Measurements from ENCODE around the gene CHPF.

- TF ChIP-seq CTCF (conservative IDR thresholded peaks at IDR 0.05; ENCODE audit: low read length), result no peak
- no peak for TF ChIP-seq EZH2phosphoT487 (IDR thresholded peaks at IDR 0.05; ENCODE audit: borderline replicate concordance, low read depth, low read length)
These were observed 41.8 kb downstream of the CHPF start for GRCh38 chr2:219501849-219502248.

Data from OCI-LY7 (cell line).